Measurements from ENCODE around the gene MCC.

MCC gene

DNA sequence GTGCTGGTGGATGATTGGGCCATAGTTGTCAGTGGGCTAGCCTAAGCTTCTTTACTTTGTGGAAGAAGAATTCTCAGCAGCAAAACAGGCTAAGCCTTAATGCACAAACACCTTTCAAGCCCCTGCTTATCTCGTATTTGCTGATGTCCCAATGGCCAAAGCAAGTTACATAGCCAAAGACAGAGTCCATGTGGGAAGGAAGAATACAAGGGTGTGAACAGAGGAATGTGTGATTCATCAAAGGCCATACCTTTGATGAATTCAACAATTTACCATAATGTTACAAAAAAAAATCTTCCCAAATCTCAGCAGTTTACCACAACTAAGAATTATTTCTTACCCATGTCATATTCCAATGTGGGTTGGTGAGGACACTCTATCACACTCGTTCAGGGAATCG lies 24.1 kb upstream of the MCC start:
- in situ Hi-C loops (cut with MboI; ENCODE audit: low pct_unique_long_range_greater_than_20kb, low sequenced_read_pairs, unreplicated experiment), result loop anchor here (25.0 kb wide), 1 partner anchor 475 kb away; no protein-coding TSS in a partner anchor

DNA sequence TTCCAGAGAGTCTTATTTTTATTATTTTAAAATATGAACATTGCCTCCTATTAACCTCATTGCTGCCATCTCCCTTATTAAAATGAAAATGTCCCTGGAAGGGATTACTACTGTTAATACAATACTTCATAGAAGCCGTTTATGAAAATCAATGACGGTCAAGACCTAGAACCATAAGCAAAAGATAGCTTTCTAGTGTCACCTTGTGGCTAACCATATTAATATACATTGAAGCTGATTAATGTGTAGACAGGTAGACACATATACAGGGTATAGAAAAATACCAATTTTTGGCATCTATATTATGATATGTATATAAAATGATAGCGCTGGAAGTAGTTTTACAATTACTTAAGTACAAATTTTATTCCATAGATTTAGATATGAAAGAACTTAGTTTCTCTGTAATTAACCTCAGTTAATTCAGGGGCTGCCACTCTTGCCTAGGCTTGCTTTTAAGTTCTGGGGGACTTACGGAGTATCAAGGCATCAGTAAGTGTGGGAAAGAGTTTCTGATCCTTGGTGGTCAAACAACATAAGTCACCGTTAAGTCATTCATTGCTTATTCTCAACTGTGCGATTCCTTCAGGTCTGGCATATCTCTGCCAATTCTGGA lies 22.7 kb upstream of the MCC start:
- in situ Hi-C loops (cut with MboI; ENCODE audit: low pct_unique_long_range_greater_than_20kb, low sequenced_read_pairs, unreplicated experiment), result loop anchor here (25.0 kb wide), 1 partner anchor 474 kb away; no protein-coding TSS in a partner anchor
- DNase-seq (ENCODE audit: low spot score), result no peak

More for the DNA sequence above, 24.1 kb upstream of the MCC start:
- TF ChIP-seq, protein P1, sequence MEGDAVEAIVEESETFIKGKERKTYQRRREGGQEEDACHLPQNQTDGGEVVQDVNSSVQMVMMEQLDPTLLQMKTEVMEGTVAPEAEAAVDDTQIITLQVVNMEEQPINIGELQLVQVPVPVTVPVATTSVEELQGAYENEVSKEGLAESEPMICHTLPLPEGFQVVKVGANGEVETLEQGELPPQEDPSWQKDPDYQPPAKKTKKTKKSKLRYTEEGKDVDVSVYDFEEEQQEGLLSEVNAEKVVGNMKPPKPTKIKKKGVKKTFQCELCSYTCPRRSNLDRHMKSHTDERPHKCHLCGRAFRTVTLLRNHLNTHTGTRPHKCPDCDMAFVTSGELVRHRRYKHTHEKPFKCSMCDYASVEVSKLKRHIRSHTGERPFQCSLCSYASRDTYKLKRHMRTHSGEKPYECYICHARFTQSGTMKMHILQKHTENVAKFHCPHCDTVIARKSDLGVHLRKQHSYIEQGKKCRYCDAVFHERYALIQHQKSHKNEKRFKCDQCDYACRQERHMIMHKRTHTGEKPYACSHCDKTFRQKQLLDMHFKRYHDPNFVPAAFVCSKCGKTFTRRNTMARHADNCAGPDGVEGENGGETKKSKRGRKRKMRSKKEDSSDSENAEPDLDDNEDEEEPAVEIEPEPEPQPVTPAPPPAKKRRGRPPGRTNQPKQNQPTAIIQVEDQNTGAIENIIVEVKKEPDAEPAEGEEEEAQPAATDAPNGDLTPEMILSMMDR (IDR thresholded peaks at IDR 0.05; ENCODE audit: extremely low read depth, insufficient read depth, missing control alignments), result no peak
- no peak for DNase-seq (ENCODE audit: low spot score)

DNA sequence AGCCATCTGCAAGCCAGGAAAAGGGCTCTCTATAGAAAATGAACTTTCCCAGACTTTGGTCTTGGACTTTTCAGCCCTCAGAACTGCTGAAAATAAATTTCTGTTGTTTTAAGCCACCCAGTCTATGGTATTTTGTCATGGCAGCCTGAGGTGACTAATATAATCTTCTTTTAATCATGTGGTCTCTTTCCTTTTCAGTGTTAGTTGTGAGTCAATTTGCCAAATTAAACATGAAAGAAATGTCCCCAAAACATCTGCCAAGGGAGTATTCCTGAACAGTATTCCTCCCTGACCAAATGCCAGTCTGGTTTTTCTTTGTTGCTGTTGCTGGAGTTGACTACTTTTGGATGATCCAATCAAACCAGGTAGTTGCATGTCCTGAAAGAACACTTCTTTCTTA lies 20.5 kb upstream of the MCC start:
- TF ChIP-seq, protein P1 (IDR thresholded peaks at IDR 0.05; ENCODE audit: extremely low read depth, insufficient read depth, missing control alignments), result no peak
- DNase-seq (ENCODE audit: low spot score), result no peak
- in situ Hi-C loops (cut with MboI; ENCODE audit: low pct_unique_long_range_greater_than_20kb, low sequenced_read_pairs, unreplicated experiment), result loop anchor here (25.0 kb wide), 1 partner anchor 471 kb away; no protein-coding TSS in a partner anchor

More for the DNA sequence above, 22.7 kb upstream of the MCC start:
- TF ChIP-seq, protein P1 (IDR thresholded peaks at IDR 0.05; ENCODE audit: extremely low read depth, insufficient read depth, missing control alignments), result peak; percentile 54

DNA sequence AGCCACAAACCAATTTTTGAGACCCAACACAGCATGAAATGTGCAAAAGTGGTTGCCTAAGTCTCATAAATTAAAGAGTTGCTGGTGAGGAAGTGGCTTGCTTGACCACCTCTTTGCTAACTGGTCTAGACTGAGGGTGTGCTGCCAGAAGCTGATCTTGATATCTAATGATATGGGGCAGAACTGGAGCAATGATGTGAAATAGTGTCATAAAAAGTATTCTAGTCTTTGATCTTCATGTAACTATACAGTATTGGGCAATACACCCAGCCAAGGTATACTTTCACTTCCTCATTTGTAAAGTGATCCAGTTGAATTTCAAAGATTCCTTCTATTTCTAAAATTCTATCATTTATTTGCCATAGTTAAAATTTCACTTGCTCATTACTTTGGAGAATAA lies 19.3 kb upstream of the MCC start:
- DNase-seq (ENCODE audit: low spot score), result no peak
- in situ Hi-C loops (cut with MboI; ENCODE audit: low pct_unique_long_range_greater_than_20kb, low sequenced_read_pairs, unreplicated experiment), result loop anchor here (25.0 kb wide), 1 partner anchor 470 kb away; no protein-coding TSS in a partner anchor
- TF ChIP-seq, protein P1 (IDR thresholded peaks at IDR 0.05; ENCODE audit: extremely low read depth, insufficient read depth, missing control alignments), result no peak

DNA sequence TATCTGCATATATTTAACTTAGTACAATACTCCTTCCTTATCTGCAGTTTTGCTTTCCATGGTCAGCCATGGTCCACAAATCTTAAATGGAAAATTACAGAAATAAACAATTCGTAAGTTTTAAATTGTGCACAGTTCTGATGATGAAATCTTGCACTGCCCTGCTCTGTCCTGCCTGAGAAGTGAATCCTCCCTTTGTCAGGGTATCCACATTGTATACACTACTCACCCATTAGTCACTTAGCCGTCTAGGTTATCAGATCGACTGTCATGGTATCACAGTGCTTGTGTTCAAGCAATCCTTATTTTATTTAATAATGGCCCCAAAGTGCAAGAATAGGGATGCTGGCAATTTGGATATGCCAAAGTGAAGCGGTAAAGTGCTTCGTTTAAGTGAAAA lies 16.9 kb upstream of the MCC start:
- in situ Hi-C loops (cut with MboI; ENCODE audit: low pct_unique_long_range_greater_than_20kb, low sequenced_read_pairs, unreplicated experiment), result loop anchor here (25.0 kb wide), 1 partner anchor 468 kb away; no protein-coding TSS in a partner anchor
- TF ChIP-seq, protein P1 (IDR thresholded peaks at IDR 0.05; ENCODE audit: extremely low read depth, insufficient read depth, missing control alignments), result no peak
- DNase-seq (ENCODE audit: low spot score), result no peak

DNA sequence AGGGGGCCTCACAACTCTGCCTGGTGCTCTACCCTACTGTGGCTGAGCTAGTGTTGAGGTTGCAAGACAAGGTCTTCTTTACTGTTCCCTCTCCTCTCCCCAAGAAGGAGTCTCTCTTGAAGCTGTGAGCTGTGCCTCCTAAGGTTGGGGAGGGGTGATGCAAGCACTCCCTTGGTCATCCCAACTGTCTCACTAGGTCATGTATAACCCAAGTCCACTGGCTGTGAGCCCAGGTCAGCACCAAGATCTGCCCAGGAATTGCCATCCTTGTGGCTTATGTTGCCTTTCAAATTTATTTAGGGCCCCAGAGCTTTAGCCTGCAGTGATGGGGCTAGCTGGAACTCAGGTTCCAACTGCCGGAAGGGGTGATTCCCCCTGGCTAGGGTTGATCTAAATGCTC lies 14.9 kb upstream of the MCC start:
- TF ChIP-seq, protein P1 (IDR thresholded peaks at IDR 0.05; ENCODE audit: extremely low read depth, insufficient read depth, missing control alignments), result no peak
- in situ Hi-C loops (cut with MboI; ENCODE audit: low pct_unique_long_range_greater_than_20kb, low sequenced_read_pairs, unreplicated experiment), result loop anchor here (25.0 kb wide), 1 partner anchor 466 kb away; no protein-coding TSS in a partner anchor
- no peak for DNase-seq (ENCODE audit: low spot score)
